Measurements from ENCODE around the gene RASA4B.
A peak's percentile ranks its signal among the peaks of the same experiment; 100 is the strongest.
"Not testable (repeated sequence)": the region's sequence is repeated elsewhere in the genome, so short reads cannot be mapped to it uniquely, and the experiment has no call there.

Gene RASA4B

GRCh38 chr7:102479982-102480637, 37.5 kb downstream of the RASA4B start:
- TF ChIP-seq CTCF (IDR thresholded peaks at IDR 0.05; ENCODE audit: low read length): peak; percentile 36
- H3K4me1 ChIP-seq (ENCODE audit: insufficient read depth, low read length, severe bottlenecking); H3K4me2 ChIP-seq (ENCODE audit: low read length); H3K9ac ChIP-seq (ENCODE audit: low read length); H3K36me3 ChIP-seq (ENCODE audit: insufficient read depth, low read length); H2AFZ ChIP-seq (ENCODE audit: low read length); H3K79me2 ChIP-seq (ENCODE audit: insufficient read depth, low read length); H3K27me3 ChIP-seq (ENCODE audit: insufficient read depth, low read length); H3K9me3 ChIP-seq (ENCODE audit: low read length); H3K4me3 ChIP-seq (ENCODE audit: low read depth, low read length, poor library complexity, severe bottlenecking); H3F3A ChIP-seq (ENCODE audit: insufficient read depth, low read length); H3K9me2 ChIP-seq (ENCODE audit: low read depth, low read length); H4K20me1 ChIP-seq (ENCODE audit: insufficient read depth, low read length); H3K27ac ChIP-seq (ENCODE audit: low read depth, low read length, poor library complexity, severe bottlenecking): not testable (repeated sequence)

- H3K4me3 ChIP-seq (ENCODE audit: low read depth, low read length, poor library complexity, severe bottlenecking); H4K20me1 ChIP-seq (ENCODE audit: insufficient read depth, low read length); H3F3A ChIP-seq (ENCODE audit: insufficient read depth, low read length); H3K9ac ChIP-seq (ENCODE audit: low read length); H3K27me3 ChIP-seq (ENCODE audit: insufficient read depth, low read length); H3K79me2 ChIP-seq (ENCODE audit: insufficient read depth, low read length); H3K36me3 ChIP-seq (ENCODE audit: insufficient read depth, low read length); H3K4me1 ChIP-seq (ENCODE audit: insufficient read depth, low read length, severe bottlenecking); H3K9me2 ChIP-seq (ENCODE audit: low read depth, low read length); H3K9me3 ChIP-seq (ENCODE audit: low read length); H2AFZ ChIP-seq (ENCODE audit: low read length): not testable (repeated sequence)
- peak overlapping the region; percentile 36 for H3K27ac ChIP-seq (ENCODE audit: low read depth, low read length, poor library complexity, severe bottlenecking)
- H3K4me2 ChIP-seq (ENCODE audit: low read length): peak overlapping the region; percentile 52; the same call in 1 of the 2 replicates
Observed at GRCh38 chr7:102479209-102479584, 38.4 kb downstream of the RASA4B start.

- Histone ChIP-seq H3K4me3 (ENCODE audit: low read depth, low read length, poor library complexity, severe bottlenecking) (peak within 1 kb of the TSS; percentile 58), H3K9ac (ENCODE audit: low read length) (peak within 1 kb of the TSS; percentile 58; the same call in 1 of the 2 replicates), H3K27ac (ENCODE audit: low read depth, low read length, poor library complexity, severe bottlenecking) (peak within 1 kb of the TSS; percentile 36), H3K4me2 (ENCODE audit: low read length) (peak within 1 kb of the TSS; percentile 56; the same call in 1 of the 2 replicates)
- not testable (repeated sequence) for H3K4me1 ChIP-seq (ENCODE audit: insufficient read depth, low read length, severe bottlenecking); H3K9me2 ChIP-seq (ENCODE audit: low read depth, low read length); H3K36me3 ChIP-seq (ENCODE audit: insufficient read depth, low read length); H3K9me3 ChIP-seq (ENCODE audit: low read length); H3K79me2 ChIP-seq (ENCODE audit: insufficient read depth, low read length); H2AFZ ChIP-seq (ENCODE audit: low read length); H3K27me3 ChIP-seq (ENCODE audit: insufficient read depth, low read length); H3F3A ChIP-seq (ENCODE audit: insufficient read depth, low read length); H4K20me1 ChIP-seq (ENCODE audit: insufficient read depth, low read length)
- TF ChIP-seq CTCF (IDR thresholded peaks at IDR 0.05; ENCODE audit: low read length): peak; percentile 15; the same call in 1 of the 2 replicates
Observed at GRCh38 chr7:102478314-102479208, 39.0 kb downstream of the RASA4B start, which contains the start of gene POLR2J. Gene POLR2J (minus strand): TSS chr7:102478922. CDS start chr7:102478860, 62 bp downstream.

GRCh38 chr7:102474736-102475435, 42.7 kb downstream of the RASA4B start:
- not testable (repeated sequence) for H3K27me3 ChIP-seq (ENCODE audit: insufficient read depth, low read length)

GRCh38 chr7:102474116-102474515, 43.5 kb downstream of the RASA4B start:
- H3K27ac ChIP-seq (ENCODE audit: low read depth, low read length, poor library complexity, severe bottlenecking); H3K4me1 ChIP-seq (ENCODE audit: insufficient read depth, low read length, severe bottlenecking); H3K79me2 ChIP-seq (ENCODE audit: insufficient read depth, low read length); H3K9me2 ChIP-seq (ENCODE audit: low read depth, low read length); H3F3A ChIP-seq (ENCODE audit: insufficient read depth, low read length); H3K9ac ChIP-seq (ENCODE audit: low read length); H4K20me1 ChIP-seq (ENCODE audit: insufficient read depth, low read length); H2AFZ ChIP-seq (ENCODE audit: low read length); H3K4me2 ChIP-seq (ENCODE audit: low read length); H3K27me3 ChIP-seq (ENCODE audit: insufficient read depth, low read length); H3K9me3 ChIP-seq (ENCODE audit: low read length); H3K4me3 ChIP-seq (ENCODE audit: low read depth, low read length, poor library complexity, severe bottlenecking): not testable (repeated sequence)
- peaks cover 46% of the 10 kb centered on the region for H3K36me3 ChIP-seq (ENCODE audit: insufficient read depth, low read length)

More at GRCh38 chr7:102474736-102475435, 42.7 kb downstream of the RASA4B start:
- H3K4me3 ChIP-seq (ENCODE audit: low read depth, low read length, poor library complexity, severe bottlenecking); H3K79me2 ChIP-seq (ENCODE audit: insufficient read depth, low read length); H3K9me2 ChIP-seq (ENCODE audit: low read depth, low read length); H3K27ac ChIP-seq (ENCODE audit: low read depth, low read length, poor library complexity, severe bottlenecking); H4K20me1 ChIP-seq (ENCODE audit: insufficient read depth, low read length); H3K4me2 ChIP-seq (ENCODE audit: low read length); H3K9me3 ChIP-seq (ENCODE audit: low read length); H3K4me1 ChIP-seq (ENCODE audit: insufficient read depth, low read length, severe bottlenecking); H3K9ac ChIP-seq (ENCODE audit: low read length); H3F3A ChIP-seq (ENCODE audit: insufficient read depth, low read length); H2AFZ ChIP-seq (ENCODE audit: low read length): not testable (repeated sequence)
- peaks cover 38% of the 10 kb centered on the region for H3K36me3 ChIP-seq (ENCODE audit: insufficient read depth, low read length)
